ENCODE measurements around the gene LRP1B.

The LRP1B gene

DNA sequence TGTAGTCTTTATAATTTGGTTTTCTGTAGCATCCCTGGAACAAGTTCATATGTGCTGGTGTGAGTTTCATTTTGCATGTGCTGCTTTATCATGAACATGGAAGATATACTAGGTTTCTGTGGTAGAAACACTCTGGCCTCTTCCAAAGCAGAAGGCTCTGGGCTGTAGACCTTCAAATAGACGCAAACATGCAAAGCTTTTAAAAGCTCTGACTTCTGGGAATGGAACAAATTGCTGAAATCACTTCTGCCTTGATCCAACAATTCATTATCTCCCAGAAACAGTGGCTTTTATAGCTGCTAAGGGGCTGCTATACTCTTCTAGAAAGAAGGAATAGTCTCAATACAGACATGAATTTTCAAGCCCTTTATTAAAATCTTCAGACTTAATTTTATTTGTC lies 382.2 kb downstream of the LRP1B start:
- Mint-ChIP-seq H3K36me3 (ENCODE audit: low read depth) (no peaks in the 10 kb centered on the region), H3K4me1 (ENCODE audit: low read depth) (no peaks in the 10 kb centered on the region), H3K9me3 (peaks cover 37% of the 10 kb centered on the region), H3K4me3 (no peak overlapping the region), H3K27me3 (no peaks in the 10 kb centered on the region), H3K27ac (no peak overlapping the region)
- intact Hi-C loops (cut with micrococcal nuclease) = no loop called here

DNA sequence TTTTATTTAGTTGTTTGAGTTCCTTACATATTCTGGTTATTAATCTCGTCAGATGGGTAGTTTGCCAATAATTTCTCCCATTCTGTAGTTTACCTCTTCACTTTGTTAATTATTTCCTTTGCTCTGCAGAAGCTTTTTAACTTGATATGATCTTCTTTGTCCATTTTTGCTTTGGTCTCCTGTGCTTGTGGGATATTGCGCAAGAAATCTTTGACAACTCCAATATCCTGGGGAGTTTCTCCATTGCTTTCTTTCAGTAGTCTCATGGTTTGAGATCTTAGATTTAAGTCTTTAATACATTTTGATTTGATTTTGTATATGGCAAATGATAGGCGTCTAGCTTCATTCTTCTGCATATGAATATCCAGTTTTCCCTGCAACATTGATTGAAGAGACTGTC lies 389.2 kb downstream of the LRP1B start:
- Mint-ChIP-seq H3K4me1 (ENCODE audit: low read depth) (no peaks in the 10 kb centered on the region), H3K9me3 (peaks cover 23% of the 10 kb centered on the region), H3K27ac (no peak overlapping the region), H3K27me3 (no peaks in the 10 kb centered on the region), H3K4me3 (no peak overlapping the region), H3K36me3 (ENCODE audit: low read depth) (no peaks in the 10 kb centered on the region)
- intact Hi-C loops (cut with micrococcal nuclease) = no loop called here

DNA sequence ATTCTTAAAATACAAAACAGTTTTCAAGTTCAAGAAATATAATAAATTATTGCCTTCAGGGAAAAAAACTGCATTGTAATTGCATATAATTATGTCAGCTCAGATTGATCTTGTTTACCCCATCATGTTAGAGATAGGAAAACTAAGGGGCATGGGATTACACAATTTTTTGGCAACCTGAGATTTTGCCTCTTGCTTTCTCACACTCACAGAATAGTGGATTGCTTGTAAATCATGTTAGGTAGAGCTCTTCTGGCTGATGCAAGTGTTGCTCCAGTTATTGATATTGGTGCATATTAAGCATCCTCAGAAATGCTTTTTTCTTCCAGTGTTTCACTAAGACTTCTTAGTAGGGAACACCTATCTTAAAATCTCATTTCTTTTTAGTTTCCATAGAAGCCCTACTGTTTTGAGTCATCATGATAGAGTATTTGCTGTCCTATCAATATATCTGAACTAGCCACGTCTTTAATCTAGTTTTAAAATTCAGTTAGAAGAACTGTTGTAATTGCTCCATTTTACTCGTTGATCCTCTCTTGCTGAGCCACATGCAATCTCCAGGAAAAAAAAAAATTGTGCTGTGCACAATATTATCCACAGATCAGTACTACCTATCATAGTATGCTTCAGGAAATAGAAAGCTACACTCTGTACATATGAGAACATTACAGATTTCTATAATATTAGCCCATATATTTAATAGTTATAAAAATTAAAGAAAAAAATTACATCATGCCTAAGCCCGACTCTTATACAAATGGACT lies 393.1 kb downstream of the LRP1B start:
- H3K36me3 Mint-ChIP-seq (ENCODE audit: low read depth) = no peaks in the 10 kb centered on the region
- no peaks in the 10 kb centered on the region for H3K27me3 Mint-ChIP-seq
- H3K27ac Mint-ChIP-seq = no peak overlapping the region
- no peak overlapping the region for H3K4me3 Mint-ChIP-seq
- peaks cover 9% of the 10 kb centered on the region for H3K9me3 Mint-ChIP-seq
- no peaks in the 10 kb centered on the region for H3K4me1 Mint-ChIP-seq (ENCODE audit: low read depth)
- intact Hi-C loops (cut with micrococcal nuclease) = no loop called here

DNA sequence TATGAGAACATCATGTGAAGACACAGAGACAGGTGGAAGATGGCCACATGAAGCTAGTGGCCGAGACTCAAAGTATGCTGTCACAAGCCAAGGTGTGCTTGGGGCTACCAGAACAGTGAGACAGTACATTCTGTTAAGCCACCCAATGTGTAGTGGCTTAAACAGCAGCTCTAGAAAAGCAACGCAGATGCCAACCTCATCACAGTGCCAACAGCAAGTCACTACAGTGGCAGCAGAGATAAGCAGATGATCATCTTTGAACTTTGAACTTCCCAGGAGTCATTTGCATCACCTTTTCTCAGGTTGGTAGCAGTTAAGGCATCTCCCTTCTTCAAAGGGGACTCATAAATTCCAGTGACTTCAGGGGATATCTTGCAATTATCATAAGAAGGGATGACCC lies 394.4 kb downstream of the LRP1B start:
- Mint-ChIP-seq H3K36me3 (ENCODE audit: low read depth) (no peaks in the 10 kb centered on the region), H3K9me3 (peaks cover 17% of the 10 kb centered on the region), H3K27ac (no peak overlapping the region), H3K4me1 (ENCODE audit: low read depth) (no peaks in the 10 kb centered on the region), H3K27me3 (no peaks in the 10 kb centered on the region), H3K4me3 (no peak overlapping the region)
- intact Hi-C loops (cut with micrococcal nuclease) = no loop called here

DNA sequence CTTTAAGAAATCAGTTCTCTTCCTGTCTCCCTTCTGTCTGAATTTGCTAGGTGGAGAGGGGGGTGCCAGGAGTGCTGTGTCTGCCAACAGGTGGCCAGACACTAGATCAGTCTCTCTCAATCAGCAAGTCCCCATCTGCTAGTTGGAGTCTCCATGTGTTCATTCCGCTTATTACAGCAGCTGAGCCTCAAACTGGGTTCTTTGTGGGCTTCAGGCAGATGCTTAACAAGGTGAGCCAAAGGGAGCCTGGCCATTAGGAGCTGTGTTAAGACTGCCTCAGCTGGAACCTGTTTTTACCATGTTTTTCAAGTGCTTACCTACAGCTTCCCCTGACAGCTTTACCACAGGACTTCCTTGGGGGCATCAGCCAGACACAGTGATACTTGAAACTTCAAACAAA lies 401.9 kb downstream of the LRP1B start:
- H3K27ac Mint-ChIP-seq = no peak overlapping the region
- intact Hi-C loops (cut with micrococcal nuclease) = no loop called here
- peaks cover 47% of the 10 kb centered on the region for H3K9me3 Mint-ChIP-seq
- H3K36me3 Mint-ChIP-seq (ENCODE audit: low read depth) = no peaks in the 10 kb centered on the region
- H3K27me3 Mint-ChIP-seq = no peaks in the 10 kb centered on the region
- no peaks in the 10 kb centered on the region for H3K4me1 Mint-ChIP-seq (ENCODE audit: low read depth)
- no peak overlapping the region for H3K4me3 Mint-ChIP-seq

DNA sequence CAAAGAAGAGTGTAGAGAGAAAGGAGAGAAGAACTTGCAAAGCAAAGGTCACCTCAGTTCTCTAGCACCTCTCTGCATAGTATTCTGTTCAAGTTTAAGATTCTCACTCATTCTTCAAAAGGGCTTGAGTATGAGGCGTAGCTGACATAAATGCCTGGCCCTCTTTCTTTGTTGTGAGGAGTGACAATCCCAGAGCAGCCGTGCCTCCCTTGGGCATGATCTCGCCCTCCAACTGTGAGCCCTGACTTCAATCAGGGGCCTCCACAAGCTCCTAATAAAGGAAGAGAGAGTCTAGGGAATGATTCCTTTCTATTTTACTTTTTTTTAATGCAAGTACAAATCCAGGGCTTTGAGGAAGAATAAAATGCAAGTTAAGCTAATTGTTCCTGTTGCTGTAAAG lies 402.7 kb downstream of the LRP1B start:
- H3K27ac Mint-ChIP-seq = no peak overlapping the region
- no peaks in the 10 kb centered on the region for H3K36me3 Mint-ChIP-seq (ENCODE audit: low read depth)
- no peaks in the 10 kb centered on the region for H3K27me3 Mint-ChIP-seq
- intact Hi-C loops (cut with micrococcal nuclease) = no loop called here
- H3K4me1 Mint-ChIP-seq (ENCODE audit: low read depth) = no peaks in the 10 kb centered on the region
- peaks cover 39% of the 10 kb centered on the region for H3K9me3 Mint-ChIP-seq
- no peak overlapping the region for H3K4me3 Mint-ChIP-seq

DNA sequence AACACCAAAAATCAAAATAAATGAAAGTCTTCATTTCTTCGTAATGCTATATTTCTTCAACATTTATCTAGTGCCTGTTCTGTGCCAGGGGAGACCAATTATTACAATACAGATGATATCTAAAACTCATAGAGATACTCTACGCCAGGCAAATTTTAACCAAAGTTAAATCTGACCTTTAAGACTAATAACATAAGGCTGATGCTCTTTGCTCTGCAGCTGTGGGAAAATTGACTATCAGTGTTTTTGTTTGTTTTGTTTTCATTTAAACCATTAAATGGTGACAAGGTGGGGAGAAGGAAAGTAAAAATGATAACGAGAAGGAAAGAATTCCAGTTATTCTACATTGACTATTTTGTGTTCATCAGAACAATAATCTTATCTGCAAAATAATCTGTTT lies 406.4 kb downstream of the LRP1B start:
- intact Hi-C loops (cut with micrococcal nuclease) = no loop called here
- peaks cover 17% of the 10 kb centered on the region for H3K9me3 Mint-ChIP-seq
- no peaks in the 10 kb centered on the region for H3K36me3 Mint-ChIP-seq (ENCODE audit: low read depth)
- H3K4me1 Mint-ChIP-seq (ENCODE audit: low read depth) = no peaks in the 10 kb centered on the region
- H3K27me3 Mint-ChIP-seq = no peaks in the 10 kb centered on the region
- H3K27ac Mint-ChIP-seq = no peak overlapping the region
- no peak overlapping the region for H3K4me3 Mint-ChIP-seq

DNA sequence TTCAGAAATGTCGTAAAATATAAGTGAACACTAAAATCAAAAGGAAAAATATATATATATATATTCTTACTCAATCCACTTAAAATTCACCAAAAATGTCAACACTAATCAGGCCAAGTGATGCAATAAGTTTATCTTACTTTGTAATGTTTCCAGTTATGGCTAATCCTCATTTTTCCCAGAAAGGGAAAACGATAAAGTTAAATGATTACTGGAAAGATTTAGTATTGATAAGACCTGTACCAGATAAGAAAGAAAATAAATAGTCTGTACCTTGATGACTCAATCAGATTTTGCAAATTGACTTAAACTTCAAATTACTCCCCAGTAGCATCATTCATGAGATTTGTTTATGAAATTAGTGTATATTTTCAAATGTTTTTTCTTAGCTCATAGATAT lies 407.0 kb downstream of the LRP1B start:
- H3K9me3 Mint-ChIP-seq = peaks cover 11% of the 10 kb centered on the region
- no peak overlapping the region for H3K4me3 Mint-ChIP-seq
- H3K36me3 Mint-ChIP-seq (ENCODE audit: low read depth) = no peaks in the 10 kb centered on the region
- no peaks in the 10 kb centered on the region for H3K27me3 Mint-ChIP-seq
- intact Hi-C loops (cut with micrococcal nuclease) = no loop called here
- H3K4me1 Mint-ChIP-seq (ENCODE audit: low read depth) = no peaks in the 10 kb centered on the region
- no peak overlapping the region for H3K27ac Mint-ChIP-seq

DNA sequence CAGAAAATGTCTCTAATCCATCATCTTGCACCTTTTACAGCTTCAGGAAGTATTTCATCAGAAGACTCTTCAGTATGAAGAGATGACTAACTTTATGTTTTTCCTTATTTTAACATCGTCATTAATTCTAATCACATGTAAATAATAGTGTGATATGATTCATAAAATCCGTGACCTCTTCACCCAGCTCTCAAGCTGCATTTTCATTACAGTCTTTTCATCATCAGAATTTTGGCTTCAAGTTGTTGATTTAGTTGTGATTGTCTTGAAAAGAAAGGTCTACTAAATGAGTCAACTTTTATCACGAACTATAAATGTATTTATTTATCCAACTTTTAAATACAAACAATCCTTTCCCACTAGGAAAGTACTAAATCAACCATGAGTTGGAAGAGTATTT lies 410.3 kb downstream of the LRP1B start:
- Mint-ChIP-seq H3K9me3 (no peaks in the 10 kb centered on the region), H3K27ac (no peak overlapping the region), H3K36me3 (ENCODE audit: low read depth) (no peaks in the 10 kb centered on the region), H3K4me3 (no peak overlapping the region), H3K27me3 (no peaks in the 10 kb centered on the region), H3K4me1 (ENCODE audit: low read depth) (no peaks in the 10 kb centered on the region)
- intact Hi-C loops (cut with micrococcal nuclease) = no loop called here

DNA sequence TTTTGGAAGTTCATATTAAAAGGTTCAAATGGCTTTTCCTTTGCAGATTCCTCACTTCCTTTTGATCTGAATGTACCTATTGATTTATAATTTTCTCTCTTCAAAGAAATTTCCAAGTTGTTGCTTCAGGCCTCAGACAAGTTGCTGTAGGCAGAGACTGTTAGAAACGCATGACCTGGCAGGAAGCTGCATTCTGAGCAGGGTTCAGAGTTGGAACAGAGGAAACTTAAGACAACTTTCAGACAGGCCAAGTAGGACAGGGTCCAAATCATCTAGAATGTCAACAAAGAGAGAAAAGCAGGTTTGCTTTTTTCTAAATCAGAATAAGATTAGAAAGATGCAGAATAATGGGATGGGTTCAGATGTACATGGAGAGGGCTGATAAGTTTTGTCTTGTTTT lies 416.3 kb downstream of the LRP1B start:
- Mint-ChIP-seq H3K27ac (no peak overlapping the region), H3K4me1 (ENCODE audit: low read depth) (no peaks in the 10 kb centered on the region), H3K36me3 (ENCODE audit: low read depth) (no peaks in the 10 kb centered on the region), H3K4me3 (no peak overlapping the region), H3K27me3 (no peaks in the 10 kb centered on the region), H3K9me3 (no peaks in the 10 kb centered on the region)
- intact Hi-C loops (cut with micrococcal nuclease) = no loop called here

DNA sequence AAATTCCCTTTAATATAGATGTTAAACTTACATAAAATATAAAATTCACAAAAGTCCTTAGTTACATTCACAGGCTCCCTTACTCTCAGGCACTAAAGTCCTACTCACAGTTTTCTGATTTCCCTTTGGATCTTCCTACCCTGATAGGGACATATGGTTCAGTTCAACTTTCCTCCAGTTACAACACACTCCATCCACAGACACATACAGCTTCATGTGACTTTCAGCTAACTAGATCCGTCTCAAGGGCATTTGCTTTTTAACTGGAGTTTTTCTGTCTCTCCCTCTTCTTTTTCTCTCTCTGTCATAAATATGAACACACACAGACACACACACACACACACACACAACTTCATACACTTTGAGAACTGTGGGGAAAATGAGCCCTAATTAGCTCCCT lies 419.2 kb downstream of the LRP1B start:
- no peaks in the 10 kb centered on the region for H3K9me3 Mint-ChIP-seq
- no peaks in the 10 kb centered on the region for H3K27me3 Mint-ChIP-seq
- no peak overlapping the region for H3K27ac Mint-ChIP-seq
- no peak overlapping the region for H3K4me3 Mint-ChIP-seq
- intact Hi-C loops (cut with micrococcal nuclease) = no loop called here
- no peaks in the 10 kb centered on the region for H3K4me1 Mint-ChIP-seq (ENCODE audit: low read depth)
- no peaks in the 10 kb centered on the region for H3K36me3 Mint-ChIP-seq (ENCODE audit: low read depth)

DNA sequence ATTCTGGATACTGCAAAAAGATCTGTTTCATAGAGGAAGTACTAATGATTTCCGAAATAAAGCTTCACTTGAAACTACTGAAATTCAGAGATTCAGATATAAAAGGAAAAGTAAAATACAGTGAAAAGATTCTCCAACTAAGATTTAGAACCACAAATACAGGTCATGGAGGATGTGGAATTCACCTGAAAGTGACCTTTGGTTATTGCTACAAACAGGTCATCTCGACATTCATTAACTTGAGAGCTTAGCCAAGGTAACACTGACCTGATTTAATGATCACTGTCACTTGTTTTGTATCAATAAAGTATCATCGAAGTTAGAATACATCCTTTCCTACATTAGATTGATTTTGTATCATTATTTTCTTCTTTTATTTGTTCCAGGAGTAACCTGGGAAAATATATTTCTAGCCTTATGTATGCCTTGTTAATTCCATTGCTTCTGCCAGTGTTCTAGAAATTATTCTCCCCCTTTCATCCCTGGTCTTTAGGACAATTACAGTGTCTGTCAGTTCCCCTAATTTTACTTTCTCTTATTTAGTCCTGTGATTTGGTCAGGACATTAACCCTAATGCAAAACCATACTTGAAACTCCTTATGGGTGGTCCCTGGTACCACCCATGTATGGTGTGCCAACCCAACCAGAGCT lies 420.1 kb downstream of the LRP1B start:
- intact Hi-C loops (cut with micrococcal nuclease) = no loop called here
- Mint-ChIP-seq H3K27ac (no peak overlapping the region), H3K4me1 (ENCODE audit: low read depth) (no peaks in the 10 kb centered on the region), H3K4me3 (no peak overlapping the region), H3K9me3 (no peaks in the 10 kb centered on the region), H3K36me3 (ENCODE audit: low read depth) (no peaks in the 10 kb centered on the region), H3K27me3 (no peaks in the 10 kb centered on the region)

DNA sequence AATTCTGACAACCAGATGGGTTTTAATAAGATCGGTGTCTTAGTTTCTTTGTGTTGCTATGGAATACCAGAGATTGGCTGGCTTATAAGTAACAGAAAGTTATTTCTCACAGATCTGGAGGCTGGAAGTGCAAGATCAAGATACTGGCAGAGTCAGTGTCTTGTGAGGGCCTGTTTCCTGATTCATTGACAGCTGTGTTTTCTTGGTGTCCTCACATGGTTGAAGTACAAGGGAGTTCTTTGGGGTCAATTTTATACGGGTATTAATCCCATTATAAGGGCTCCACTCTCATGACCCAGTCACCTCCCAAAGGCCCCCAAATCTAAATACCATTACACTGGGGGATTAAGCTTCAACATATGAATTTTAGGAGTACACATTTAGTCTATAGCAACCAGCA lies 421.1 kb downstream of the LRP1B start:
- H3K4me3 Mint-ChIP-seq = no peak overlapping the region
- H3K4me1 Mint-ChIP-seq (ENCODE audit: low read depth) = no peaks in the 10 kb centered on the region
- peaks cover under 1% of the 10 kb centered on the region for H3K9me3 Mint-ChIP-seq
- intact Hi-C loops (cut with micrococcal nuclease) = no loop called here
- no peak overlapping the region for H3K27ac Mint-ChIP-seq
- no peaks in the 10 kb centered on the region for H3K27me3 Mint-ChIP-seq
- H3K36me3 Mint-ChIP-seq (ENCODE audit: low read depth) = no peaks in the 10 kb centered on the region

DNA sequence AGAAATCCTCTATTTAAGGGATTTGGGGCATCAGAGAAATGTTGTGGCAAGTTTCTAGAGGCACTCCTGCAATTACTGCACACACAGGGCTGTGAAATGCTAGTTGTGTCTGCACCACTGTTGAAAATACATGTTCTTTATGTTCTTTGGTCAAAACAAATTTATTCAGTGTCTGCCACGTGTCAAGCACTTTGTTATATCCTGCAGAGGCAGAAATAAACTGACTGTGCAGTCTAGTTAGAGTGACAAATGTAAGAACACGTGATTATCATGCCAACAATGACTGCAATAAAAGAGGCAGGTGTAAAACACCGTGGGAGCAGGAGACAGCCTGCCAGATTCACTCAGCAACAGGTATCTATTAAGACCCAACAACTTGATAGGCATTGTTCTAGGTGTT lies 423.3 kb downstream of the LRP1B start:
- no peak overlapping the region for H3K27ac Mint-ChIP-seq
- intact Hi-C loops (cut with micrococcal nuclease) = no loop called here
- H3K9me3 Mint-ChIP-seq = peaks cover 8% of the 10 kb centered on the region
- no peaks in the 10 kb centered on the region for H3K36me3 Mint-ChIP-seq (ENCODE audit: low read depth)
- no peak overlapping the region for H3K4me3 Mint-ChIP-seq
- H3K4me1 Mint-ChIP-seq (ENCODE audit: low read depth) = no peaks in the 10 kb centered on the region
- no peaks in the 10 kb centered on the region for H3K27me3 Mint-ChIP-seq

DNA sequence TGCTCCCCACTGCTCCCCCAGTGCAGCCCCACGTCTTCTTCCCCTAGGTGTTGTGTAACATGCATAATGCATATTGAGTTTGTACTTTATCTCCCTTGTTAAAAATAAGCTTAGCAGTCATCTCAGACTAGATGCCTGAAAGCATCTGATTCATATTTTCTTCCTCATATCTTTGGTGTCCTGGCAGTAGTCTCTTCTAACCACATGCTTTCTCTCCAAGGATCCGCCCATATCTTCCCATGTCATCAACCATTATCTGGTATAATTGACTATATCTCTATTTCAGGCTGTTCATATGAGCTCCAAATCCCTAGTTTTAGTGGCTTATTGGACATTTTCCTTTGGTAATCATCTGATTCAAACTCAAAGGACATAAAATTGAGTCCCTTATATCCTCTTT lies 426.3 kb downstream of the LRP1B start:
- H3K27ac Mint-ChIP-seq = no peak overlapping the region
- peaks cover 14% of the 10 kb centered on the region for H3K9me3 Mint-ChIP-seq
- no peak overlapping the region for H3K4me3 Mint-ChIP-seq
- H3K27me3 Mint-ChIP-seq = no peaks in the 10 kb centered on the region
- H3K4me1 Mint-ChIP-seq (ENCODE audit: low read depth) = no peaks in the 10 kb centered on the region
- intact Hi-C loops (cut with micrococcal nuclease) = no loop called here
- H3K36me3 Mint-ChIP-seq (ENCODE audit: low read depth) = no peaks in the 10 kb centered on the region
